ENCODE measurements around the gene ZFP3. TPM values are rescaled to one million over a fixed set of nuclear protein-coding genes. Genes with fewer than 3 reads are reported as not detected.
"Not testable (repeated sequence)": the region's sequence is repeated elsewhere in the genome, so short reads cannot be mapped to it uniquely, and the experiment has no call there.

Gene ZFP3
- total and polyA plus RNA-seq, 2 experiments from 2014 or later, result 1.5 to 1.8 TPM

GRCh38 chr17:5065227-5065744, 13.0 kb upstream of the ZFP3 start:
- no peak for DNase-seq
- TF ChIP-seq EZH2phosphoT487 (IDR thresholded peaks at IDR 0.05; ENCODE audit: insufficient read depth, low read depth), result no peak
- no peak for TF ChIP-seq EZH2 (IDR thresholded peaks at IDR 0.05; ENCODE audit: insufficient read depth, poor library complexity, severe bottlenecking)
- Histone ChIP-seq H3K9me3 (ENCODE audit: low read depth) (no peaks in the 10 kb centered on the region), H3F3A (ENCODE audit: insufficient read depth) (peaks cover 4% of the 10 kb centered on the region; the same call in 1 of the 2 replicates), H3K79me2 (ENCODE audit: insufficient read depth) (no peaks in the 10 kb centered on the region), H3K4me3 (no peak overlapping the region), H3K27me3 (replicated peaks; ENCODE audit: insufficient read depth) (no peaks in the 10 kb centered on the region), H3K9me2 (ENCODE audit: insufficient read depth) (no peaks in the 10 kb centered on the region), H3K4me2 (ENCODE audit: unreplicated experiment) (no peak overlapping the region), H3K27ac (no peak overlapping the region), H3K36me3 (ENCODE audit: low read depth) (no peaks in the 10 kb centered on the region), H3K9ac (no peak overlapping the region), H2AFZ (no peak overlapping the region), H3K4me1 (ENCODE audit: insufficient read depth) (no peaks in the 10 kb centered on the region), H4K20me1 (ENCODE audit: insufficient read depth) (no peaks in the 10 kb centered on the region)
- WGBS, 2 experiments (ENCODE audit: low coverage in 1 of 2, low lambda C conversion rate in 2 of 2, missing lambda C conversion rate in 2 of 2), result 88 to 89% methylated on average over 1 of the region's 1 CpG
- in situ Hi-C loops (cut with MboI), result no loop called here

GRCh38 chr17:5068236-5068635, 10.0 kb upstream of the ZFP3 start:
- no peaks in the 10 kb centered on the region for H3K9me2 ChIP-seq (ENCODE audit: insufficient read depth)
- 81 to 85% methylated on average over 3 of the region's 3 CpGs for WGBS, 2 experiments (ENCODE audit: low coverage in 1 of 2, low lambda C conversion rate in 2 of 2, missing lambda C conversion rate in 2 of 2)
- no peaks in the 10 kb centered on the region for H3K27me3 ChIP-seq (replicated peaks; ENCODE audit: insufficient read depth)
- H3K4me3 ChIP-seq, result no peak overlapping the region
- H3K4me1 ChIP-seq (ENCODE audit: insufficient read depth), result no peaks in the 10 kb centered on the region
- no peaks in the 10 kb centered on the region for H3K79me2 ChIP-seq (ENCODE audit: insufficient read depth)
- no peaks in the 10 kb centered on the region for H3K9me3 ChIP-seq (ENCODE audit: low read depth)
- no peaks in the 10 kb centered on the region for H3K36me3 ChIP-seq (ENCODE audit: low read depth)
- no peaks in the 10 kb centered on the region for H4K20me1 ChIP-seq (ENCODE audit: insufficient read depth)
- no peak overlapping the region for H3K4me2 ChIP-seq (ENCODE audit: unreplicated experiment)
- DNase-seq, result peak; percentile 25
- H2AFZ ChIP-seq, result no peak overlapping the region
- no peaks in the 10 kb centered on the region for H3F3A ChIP-seq (ENCODE audit: insufficient read depth)
- in situ Hi-C loops (cut with MboI), result no loop called here
- H3K9ac ChIP-seq, result no peak overlapping the region
- TF ChIP-seq EZH2phosphoT487 (IDR thresholded peaks at IDR 0.05; ENCODE audit: insufficient read depth, low read depth) (no peak), EZH2 (IDR thresholded peaks at IDR 0.05; ENCODE audit: insufficient read depth, poor library complexity, severe bottlenecking) (no peak)
- no peak overlapping the region for H3K27ac ChIP-seq

GRCh38 chr17:5069724-5070123, 8.5 kb upstream of the ZFP3 start:
- Histone ChIP-seq H3K4me3 (no peak overlapping the region), H3K36me3 (ENCODE audit: low read depth) (no peaks in the 10 kb centered on the region), H3K27ac (no peak overlapping the region), H2AFZ (no peak overlapping the region), H4K20me1 (ENCODE audit: insufficient read depth) (no peaks in the 10 kb centered on the region), H3F3A (ENCODE audit: insufficient read depth) (no peaks in the 10 kb centered on the region), H3K9ac (no peak overlapping the region), H3K9me2 (ENCODE audit: insufficient read depth) (no peaks in the 10 kb centered on the region), H3K27me3 (replicated peaks; ENCODE audit: insufficient read depth) (0 out of 2 replicates have a peak, but pooled peaks cover 9% of the 10 kb centered on the region), H3K4me2 (ENCODE audit: unreplicated experiment) (no peak overlapping the region), H3K9me3 (ENCODE audit: low read depth) (no peaks in the 10 kb centered on the region), H3K79me2 (ENCODE audit: insufficient read depth) (no peaks in the 10 kb centered on the region), H3K4me1 (ENCODE audit: insufficient read depth) (no peaks in the 10 kb centered on the region)
- no peak for DNase-seq
- WGBS, 2 experiments (ENCODE audit: low coverage in 1 of 2, low lambda C conversion rate in 2 of 2, missing lambda C conversion rate in 2 of 2), result 86 to 87% methylated on average over 4 of the region's 4 CpGs
- TF ChIP-seq EZH2 (IDR thresholded peaks at IDR 0.05; ENCODE audit: insufficient read depth, poor library complexity, severe bottlenecking), result no peak
- TF ChIP-seq EZH2phosphoT487 (IDR thresholded peaks at IDR 0.05; ENCODE audit: insufficient read depth, low read depth), result no peak
- in situ Hi-C loops (cut with MboI), result no loop called here

- in situ Hi-C loops (cut with MboI), result not testable (repeated sequence)
- H3K79me2 ChIP-seq (ENCODE audit: insufficient read depth), result peaks cover 11% of the 10 kb centered on the region; the same call in 1 of the 2 replicates
These were observed 2.8 kb upstream of the ZFP3 start for GRCh38 chr17:5075472-5075871.

GRCh38 chr17:5077275-5077674, 992 bp upstream of the ZFP3 start:
- H3K4me2 ChIP-seq (ENCODE audit: unreplicated experiment); H3K9ac ChIP-seq; H3K9me3 ChIP-seq (ENCODE audit: low read depth); H3K9me2 ChIP-seq (ENCODE audit: insufficient read depth); H3K27ac ChIP-seq; H3K4me1 ChIP-seq (ENCODE audit: insufficient read depth); H3K27me3 ChIP-seq (replicated peaks; ENCODE audit: insufficient read depth); in situ Hi-C loops (cut with MboI); DNase-seq; H4K20me1 ChIP-seq (ENCODE audit: insufficient read depth); H3F3A ChIP-seq (ENCODE audit: insufficient read depth); H3K36me3 ChIP-seq (ENCODE audit: low read depth): not testable (repeated sequence)
- 97% methylated on average over 24 of the region's 24 CpGs for WGBS, 2 experiments (ENCODE audit: low coverage in 1 of 2, low lambda C conversion rate in 2 of 2, missing lambda C conversion rate in 2 of 2)
- Histone ChIP-seq H3K4me3 (peak overlapping the region; percentile 82; the same call in 1 of the 2 replicates), H2AFZ (peak overlapping the region; percentile 99), H3K79me2 (ENCODE audit: insufficient read depth) (peaks cover 11% of the 10 kb centered on the region; the same call in 1 of the 2 replicates)

More at GRCh38 chr17:5075472-5075871, 2.8 kb upstream of the ZFP3 start:
- not testable (repeated sequence) for H3K9me2 ChIP-seq (ENCODE audit: insufficient read depth); H4K20me1 ChIP-seq (ENCODE audit: insufficient read depth); DNase-seq; H3K36me3 ChIP-seq (ENCODE audit: low read depth); H3F3A ChIP-seq (ENCODE audit: insufficient read depth); H3K27ac ChIP-seq; H3K4me2 ChIP-seq (ENCODE audit: unreplicated experiment); H3K27me3 ChIP-seq (replicated peaks; ENCODE audit: insufficient read depth); H3K9me3 ChIP-seq (ENCODE audit: low read depth); H3K4me3 ChIP-seq; H2AFZ ChIP-seq; H3K9ac ChIP-seq; H3K4me1 ChIP-seq (ENCODE audit: insufficient read depth)
- 54 to 56% methylated on average over 5 of the region's 5 CpGs for WGBS, 2 experiments (ENCODE audit: low coverage in 1 of 2, low lambda C conversion rate in 2 of 2, missing lambda C conversion rate in 2 of 2)
